Caco-2 (cell line): Measurements from ENCODE around the gene CALML3. TPM values are rescaled to one million over a fixed set of nuclear protein-coding genes. Genes with fewer than 3 reads are reported as not detected.

Experiments used
- BruUV-seq: library from RNA; stranded (reverse); fragments of 400-500 nt; replicated peaks from 2 replicates; lab custom pipeline; 2021; lab: Mats Ljungman, UMichigan
- CTCF ChIA-PET: fragments of 300-600 bp; sonication (Branson Sonifier 250); formaldehyde crosslinking; loops from one replicate; lab custom pipeline; 2022; ENCODE audit warnings: antibody characterized with exemption; lab: Charles Lee
- POLR2A ChIA-PET: fragments of 300-600 bp; sonication (Branson Sonifier 250); formaldehyde crosslinking; loops from one replicate; lab custom pipeline; 2022; ENCODE audit warnings: antibody characterized with exemption; lab: Charles Lee
- DNase-seq, 2 experiments: peaks; one replicate each; pipeline versions ENCODE4 v3.0.0 to v3.0.0-alpha.2; 2020 to 2022
- H3K27me3 ChIP-seq: replicated peaks from 2 replicates; pipeline ENCODE4 v1.6.0; 2011; ENCODE audit warnings: low read length; ENCODE audit not compliant: control insufficient read depth, insufficient read depth
- H3K36me3 ChIP-seq: 2 replicates; pipeline ENCODE4 v1.5.1; 2011; ENCODE audit warnings: low read length; ENCODE audit not compliant: control insufficient read depth, insufficient read depth
- H3K4me1 ChIP-seq: fragments of 250-450 bp; sonication (Bioruptor Pico); 2 replicates; pipeline ENCODE4 v1.5.1; 2020; ENCODE audit warnings: mild to moderate bottlenecking
- H3K4me3 ChIP-seq: 2 replicates; pipeline ENCODE4 v1.5.1; 2011; ENCODE audit warnings: low read depth, mild to moderate bottlenecking, control low read depth, low read length
- H3K9me3 ChIP-seq: fragments of 250-450 bp; sonication (Bioruptor Pico); 2 replicates; pipeline ENCODE4 v1.5.1; 2020; ENCODE audit warnings: mild to moderate bottlenecking, moderate library complexity
- H3K27ac Mint-ChIP-seq: one replicate; pipeline ENCODE4 v1.8.0; 2022; ENCODE audit warnings: mixed read lengths; ENCODE audit not compliant: unreplicated experiment
- H3K27me3 Mint-ChIP-seq: one replicate; pipeline ENCODE4 v1.8.0; 2022; ENCODE audit warnings: mixed read lengths; ENCODE audit not compliant: insufficient read depth, unreplicated experiment
- H3K36me3 Mint-ChIP-seq: one replicate; pipeline ENCODE4 v1.8.0; 2022; ENCODE audit warnings: mild to moderate bottlenecking, mixed read lengths; ENCODE audit not compliant: insufficient read depth, unreplicated experiment
- H3K4me1 Mint-ChIP-seq: one replicate; pipeline ENCODE4 v1.8.0; 2022; ENCODE audit warnings: low read depth, mixed read lengths; ENCODE audit not compliant: unreplicated experiment
- H3K4me3 Mint-ChIP-seq: one replicate; pipeline ENCODE4 v1.8.0; 2022; ENCODE audit warnings: mild to moderate bottlenecking, moderate library complexity, mixed read lengths; ENCODE audit not compliant: unreplicated experiment
- H3K9me3 Mint-ChIP-seq: one replicate; pipeline ENCODE4 v1.8.0; 2022; ENCODE audit warnings: mixed read lengths; ENCODE audit not compliant: unreplicated experiment
- intact Hi-C: fragments of 100-400 bp; cut with micrococcal nuclease; formaldehyde crosslinking; loops from one replicate; pipeline ENCODE4 v1.10.0; 2022; ENCODE audit not compliant: unreplicated experiment
- total RNA-seq: library from RNA; stranded (reverse); gene quantifications from 2 replicates; pipeline ENCODE4 v1.2.3, GENCODE V29; 2022
- TF ChIP-seq, protein P1 (sequence below), 2 experiments: fragments of 200-600 bp in 1 of 2; IDR thresholded peaks; 1 replicate in 1 of 2; 2 replicates in 1 of 2; pipeline versions ENCODE4 v1.5.1 to v1.8.0; 2011 to 2022; ENCODE audit warnings: antibody characterized with exemption in 1 of 2, control low read depth in 1 of 2, inconsistent platforms in 1 of 2, low read depth in 1 of 2, low read length in 1 of 2, mild to moderate bottlenecking in 1 of 2, moderate library complexity in 1 of 2; ENCODE audit not compliant: insufficient read depth in 1 of 2, severe bottlenecking in 1 of 2, unreplicated experiment in 1 of 2

CALML3 gene
- total RNA-seq, 1 experiment from 2014 or later = 0.18 TPM

DNA sequence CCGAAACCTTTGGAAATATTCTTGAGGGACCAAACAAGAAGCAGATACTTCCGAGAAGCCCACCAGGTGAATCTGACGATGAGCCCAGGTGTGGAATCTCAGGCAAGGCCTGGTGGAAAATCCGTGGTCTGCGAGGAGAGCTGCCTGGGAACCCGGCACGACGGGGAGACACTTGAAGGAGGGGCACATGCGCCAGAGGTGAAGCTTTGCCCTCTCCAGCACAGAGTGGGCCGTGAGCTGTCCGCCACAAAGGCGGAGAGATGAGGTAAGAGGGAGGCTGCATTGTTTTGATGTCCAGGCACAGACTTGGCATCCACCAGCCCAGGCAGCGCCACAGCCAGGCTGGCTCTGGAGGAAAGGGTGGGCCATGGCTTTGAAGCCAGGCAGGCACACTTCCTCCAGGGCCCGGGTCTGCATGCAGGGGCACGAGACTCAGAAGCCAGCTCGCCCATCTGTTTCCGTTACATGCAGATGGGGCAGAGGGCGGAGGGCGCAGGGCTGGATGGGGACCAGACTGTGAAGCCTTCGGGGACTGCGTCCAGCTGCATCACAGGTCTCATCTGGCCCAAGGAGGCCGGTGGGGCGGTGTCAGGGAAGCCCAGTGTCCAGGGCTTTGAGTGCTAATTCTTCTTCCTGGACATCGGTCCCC lies 45.4 kb downstream of the CALML3 start:
- TF ChIP-seq, protein P1, sequence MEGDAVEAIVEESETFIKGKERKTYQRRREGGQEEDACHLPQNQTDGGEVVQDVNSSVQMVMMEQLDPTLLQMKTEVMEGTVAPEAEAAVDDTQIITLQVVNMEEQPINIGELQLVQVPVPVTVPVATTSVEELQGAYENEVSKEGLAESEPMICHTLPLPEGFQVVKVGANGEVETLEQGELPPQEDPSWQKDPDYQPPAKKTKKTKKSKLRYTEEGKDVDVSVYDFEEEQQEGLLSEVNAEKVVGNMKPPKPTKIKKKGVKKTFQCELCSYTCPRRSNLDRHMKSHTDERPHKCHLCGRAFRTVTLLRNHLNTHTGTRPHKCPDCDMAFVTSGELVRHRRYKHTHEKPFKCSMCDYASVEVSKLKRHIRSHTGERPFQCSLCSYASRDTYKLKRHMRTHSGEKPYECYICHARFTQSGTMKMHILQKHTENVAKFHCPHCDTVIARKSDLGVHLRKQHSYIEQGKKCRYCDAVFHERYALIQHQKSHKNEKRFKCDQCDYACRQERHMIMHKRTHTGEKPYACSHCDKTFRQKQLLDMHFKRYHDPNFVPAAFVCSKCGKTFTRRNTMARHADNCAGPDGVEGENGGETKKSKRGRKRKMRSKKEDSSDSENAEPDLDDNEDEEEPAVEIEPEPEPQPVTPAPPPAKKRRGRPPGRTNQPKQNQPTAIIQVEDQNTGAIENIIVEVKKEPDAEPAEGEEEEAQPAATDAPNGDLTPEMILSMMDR (IDR thresholded peaks at IDR 0.05; ENCODE audit: insufficient read depth in 1 of 2, low read depth in 1 of 2, low read length in 1 of 2, severe bottlenecking in 1 of 2, unreplicated experiment in 1 of 2) = no peak
- peaks cover 59% of the 10 kb centered on the region for H3K4me1 ChIP-seq
- H3K9me3 ChIP-seq = no peaks in the 10 kb centered on the region
- H3K27me3 Mint-ChIP-seq = no peaks in the 10 kb centered on the region
- peaks cover 46% of the 10 kb centered on the region for H3K4me1 Mint-ChIP-seq
- intact Hi-C loops = no loop called here
- H3K36me3 Mint-ChIP-seq = no peaks in the 10 kb centered on the region
- no peaks in the 10 kb centered on the region for H3K9me3 Mint-ChIP-seq
- DNase-seq = no peak
- no peak overlapping the region for H3K27ac Mint-ChIP-seq
- H3K27me3 ChIP-seq = no peaks in the 10 kb centered on the region
- no peak overlapping the region for H3K4me3 Mint-ChIP-seq
- no peak overlapping the region for H3K4me3 ChIP-seq
- ChIA-PET CTCF (no interaction called here), POLR2A (no interaction called here)
- no TSS peak for BruUV-seq
- no peaks in the 10 kb centered on the region for H3K36me3 ChIP-seq

GRCh38 chr10:5570979-5571810 lies 46.4 kb downstream of the CALML3 start:
- no peaks in the 10 kb centered on the region for H3K27me3 Mint-ChIP-seq
- DNase-seq = no peak
- no peak overlapping the region for H3K4me3 ChIP-seq
- intact Hi-C loops = no loop called here
- H3K4me1 ChIP-seq = peaks cover 67% of the 10 kb centered on the region
- H3K36me3 Mint-ChIP-seq = no peaks in the 10 kb centered on the region
- H3K4me1 Mint-ChIP-seq = peaks cover 52% of the 10 kb centered on the region
- H3K9me3 Mint-ChIP-seq = no peaks in the 10 kb centered on the region
- ChIA-PET POLR2A (no interaction called here), CTCF (no interaction called here)
- no TSS peak for BruUV-seq
- no peaks in the 10 kb centered on the region for H3K36me3 ChIP-seq
- TF ChIP-seq, protein P1 (IDR thresholded peaks at IDR 0.05; ENCODE audit: insufficient read depth in 1 of 2, low read depth in 1 of 2, low read length in 1 of 2, severe bottlenecking in 1 of 2, unreplicated experiment in 1 of 2) = no peak
- H3K27ac Mint-ChIP-seq = no peak overlapping the region
- no peak overlapping the region for H3K4me3 Mint-ChIP-seq
- H3K27me3 ChIP-seq = no peaks in the 10 kb centered on the region
- no peaks in the 10 kb centered on the region for H3K9me3 ChIP-seq

GRCh38 chr10:5571826-5572225 lies 47.1 kb downstream of the CALML3 start:
- no peaks in the 10 kb centered on the region for H3K9me3 ChIP-seq
- Mint-ChIP-seq H3K27ac (no peak overlapping the region), H3K4me3 (no peak overlapping the region), H3K27me3 (no peaks in the 10 kb centered on the region), H3K9me3 (no peaks in the 10 kb centered on the region), H3K4me1 (peaks cover 52% of the 10 kb centered on the region), H3K36me3 (no peaks in the 10 kb centered on the region)
- H3K4me1 ChIP-seq = peaks cover 70% of the 10 kb centered on the region
- TF ChIP-seq, protein P1 (IDR thresholded peaks at IDR 0.05; ENCODE audit: insufficient read depth in 1 of 2, low read depth in 1 of 2, low read length in 1 of 2, severe bottlenecking in 1 of 2, unreplicated experiment in 1 of 2) = no peak
- H3K36me3 ChIP-seq = no peaks in the 10 kb centered on the region
- intact Hi-C loops = no loop called here
- CTCF ChIA-PET = no interaction called here
- no peak overlapping the region for H3K4me3 ChIP-seq
- H3K27me3 ChIP-seq = no peaks in the 10 kb centered on the region
- no TSS peak for BruUV-seq
- POLR2A ChIA-PET = no interaction called here
- no peak for DNase-seq
